ENCODE measurements around the gene CKAP2.
"Not testable (repeated sequence)": the region's sequence is repeated elsewhere in the genome, so short reads cannot be mapped to it uniquely, and the experiment has no call there.

Gene CKAP2

DNA sequence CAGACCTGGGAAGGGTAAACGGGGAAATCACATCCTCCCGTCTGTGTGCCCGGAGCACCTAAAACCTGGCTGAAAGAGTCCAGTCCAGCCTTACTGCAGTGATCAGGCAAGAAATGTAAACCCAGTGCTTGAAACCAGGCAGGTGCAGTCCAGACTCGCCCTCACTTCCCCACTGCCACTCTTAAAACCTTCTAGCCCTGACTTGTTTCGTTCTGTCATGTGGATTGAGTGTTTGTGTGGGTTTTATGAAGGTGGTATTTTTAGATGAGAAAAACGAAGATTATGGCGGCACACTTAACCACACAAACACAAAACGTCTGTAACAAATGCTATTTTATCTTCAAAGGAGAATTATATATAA, 839 bp upstream of the CKAP2 start:
- DNase-seq: peak; percentile 29

DNA sequence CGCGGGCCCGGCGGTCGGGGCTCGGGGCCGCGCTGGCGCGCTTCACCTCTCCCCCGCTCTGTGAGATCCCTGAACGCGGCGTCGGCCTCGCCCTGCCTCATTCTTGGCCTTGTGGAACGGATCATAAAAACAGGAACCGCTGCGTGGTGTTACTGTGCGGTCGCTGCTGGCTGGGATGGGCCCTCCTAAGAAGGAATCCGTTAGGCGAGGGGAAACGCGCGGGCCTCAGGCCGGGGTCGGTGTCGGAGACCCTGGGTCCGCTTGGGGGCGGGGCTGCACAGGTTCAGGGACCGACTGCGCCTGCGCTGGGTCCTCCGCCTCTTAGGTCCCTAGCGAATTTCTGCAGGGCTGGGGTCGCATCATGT, 381 bp downstream of the CKAP2 start:
- DNase-seq: peak; percentile 79

DNA sequence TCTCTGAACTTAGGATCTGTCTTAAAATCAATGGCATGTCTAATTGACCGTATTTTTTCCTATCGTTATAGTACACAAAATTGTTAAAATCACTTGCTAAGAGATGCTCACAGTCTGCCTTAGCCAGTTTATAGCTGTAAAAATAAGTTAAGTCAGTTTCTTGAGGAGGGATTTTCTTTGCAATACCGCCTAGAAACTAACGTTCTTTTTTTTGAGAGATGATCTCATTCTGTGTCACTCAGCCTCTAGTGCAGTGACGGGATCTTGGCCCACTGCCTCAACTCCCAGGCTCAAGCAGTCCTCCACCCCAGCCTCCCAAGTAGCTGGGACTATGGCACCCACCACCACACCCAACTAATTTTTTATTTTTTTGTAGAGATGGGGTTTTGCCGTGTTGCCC, 4.4 kb downstream of the CKAP2 start:
- DNase-seq: no peak

DNA sequence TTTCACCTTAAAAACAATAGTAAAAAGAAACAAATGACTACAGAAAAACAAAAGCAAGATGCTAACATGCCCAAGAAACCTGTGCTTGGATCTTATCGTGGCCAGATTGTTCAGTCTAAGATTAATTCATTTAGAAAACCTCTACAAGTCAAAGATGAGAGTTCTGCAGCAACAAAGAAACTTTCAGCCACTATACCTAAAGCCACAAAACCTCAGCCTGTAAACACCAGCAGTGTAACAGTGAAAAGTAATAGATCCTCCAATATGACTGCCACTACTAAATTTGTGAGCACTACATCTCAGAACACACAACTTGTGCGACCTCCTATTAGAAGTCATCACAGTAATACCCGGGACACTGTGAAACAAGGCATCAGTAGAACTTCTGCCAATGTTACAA, 6.0 kb downstream of the CKAP2 start:
- no peak for DNase-seq

DNA sequence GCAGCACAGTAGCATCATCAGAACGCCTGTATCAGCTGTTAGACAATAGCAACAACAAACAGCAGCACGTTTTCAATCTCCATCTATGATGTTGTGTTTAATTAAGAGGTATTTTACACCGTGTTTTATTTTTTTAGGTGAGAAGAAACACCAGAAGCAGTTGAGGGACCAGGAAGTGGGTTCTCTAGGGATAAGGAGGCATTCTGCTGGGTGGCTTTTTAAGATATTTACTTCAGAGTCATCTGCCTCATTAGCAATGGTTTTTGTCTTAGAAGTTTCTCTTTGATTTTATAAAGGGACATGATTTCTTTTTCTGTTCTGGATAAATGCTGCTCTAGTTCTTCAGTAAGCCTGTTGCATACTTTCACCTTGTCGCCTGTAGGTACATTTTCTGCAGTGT, 8.2 kb downstream of the CKAP2 start:
- no peak for DNase-seq

DNA sequence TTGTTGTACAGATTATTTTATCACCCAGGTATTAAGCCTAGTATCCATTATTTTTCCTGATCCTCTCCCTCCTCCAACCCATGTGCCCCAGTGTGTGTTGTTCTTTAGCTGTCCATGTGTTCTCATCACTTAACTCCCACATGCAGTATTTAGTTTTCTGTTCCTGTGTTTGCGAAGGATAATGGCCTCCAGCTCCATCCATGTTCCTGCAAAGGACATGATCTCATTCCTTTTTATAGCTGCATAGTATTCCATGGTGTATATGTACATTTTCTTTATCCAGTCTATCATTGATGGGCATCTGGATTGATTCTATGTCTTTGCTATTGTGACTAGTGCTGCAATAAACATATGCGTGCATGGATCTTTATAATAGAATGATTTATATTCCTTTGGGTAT, 13.2 kb downstream of the CKAP2 start:
- not testable (repeated sequence) for DNase-seq

DNA sequence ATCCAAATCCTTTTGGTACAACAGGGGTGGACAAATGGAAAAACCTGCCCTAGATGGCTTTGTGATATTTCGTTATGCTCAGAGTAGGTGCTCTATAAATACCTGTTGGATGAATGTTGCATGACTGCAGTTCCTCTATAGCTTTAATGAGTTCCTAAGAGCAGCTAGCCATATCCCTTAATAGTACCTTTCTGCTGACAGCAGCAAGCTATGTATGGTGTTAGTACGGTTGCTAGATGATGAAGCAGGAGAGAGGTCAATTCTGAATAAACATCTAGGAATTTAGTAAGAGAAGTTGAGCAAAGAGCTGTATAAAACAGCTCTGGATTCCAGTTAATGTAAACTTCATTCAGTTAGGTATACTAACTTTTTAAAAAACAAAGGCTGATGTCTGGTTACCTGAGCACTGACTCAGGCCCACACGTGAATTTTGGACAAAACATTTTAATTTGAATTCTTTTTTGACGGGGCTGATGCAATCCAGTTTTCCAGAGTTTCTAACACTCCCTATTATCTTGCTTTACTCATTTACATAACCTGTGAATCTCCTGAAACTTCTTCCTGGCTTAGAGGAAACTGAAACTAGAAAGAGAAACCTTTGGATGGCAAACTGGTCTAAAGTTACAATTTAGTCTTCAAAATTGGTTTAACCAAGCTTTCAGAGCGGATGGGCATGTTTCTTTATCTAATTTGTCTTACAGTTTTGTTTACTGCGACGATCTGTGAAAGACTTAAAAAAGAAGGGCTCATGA, 25.6 kb downstream of the CKAP2 start:
- DNase-seq: not testable (repeated sequence)

DNA sequence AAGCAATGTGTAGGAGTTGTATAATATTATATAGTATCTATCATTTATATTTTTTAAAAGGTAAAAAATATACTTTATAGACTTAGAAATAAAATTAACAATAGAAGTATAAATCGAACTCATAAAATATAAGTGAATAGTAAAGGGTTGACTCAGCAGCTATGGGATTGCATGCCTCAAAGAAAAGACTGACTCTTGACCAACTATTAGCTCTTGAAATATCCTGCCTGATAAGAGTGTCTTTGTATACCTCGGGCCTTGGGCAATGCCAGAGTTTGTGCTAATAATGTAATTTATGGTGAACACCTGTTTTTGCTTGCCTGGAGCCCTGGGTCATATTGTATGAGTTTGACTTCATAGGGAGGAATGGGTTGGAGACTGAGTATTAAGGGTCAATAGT, 31.8 kb downstream of the CKAP2 start:
- DNase-seq: not testable (repeated sequence)

DNA sequence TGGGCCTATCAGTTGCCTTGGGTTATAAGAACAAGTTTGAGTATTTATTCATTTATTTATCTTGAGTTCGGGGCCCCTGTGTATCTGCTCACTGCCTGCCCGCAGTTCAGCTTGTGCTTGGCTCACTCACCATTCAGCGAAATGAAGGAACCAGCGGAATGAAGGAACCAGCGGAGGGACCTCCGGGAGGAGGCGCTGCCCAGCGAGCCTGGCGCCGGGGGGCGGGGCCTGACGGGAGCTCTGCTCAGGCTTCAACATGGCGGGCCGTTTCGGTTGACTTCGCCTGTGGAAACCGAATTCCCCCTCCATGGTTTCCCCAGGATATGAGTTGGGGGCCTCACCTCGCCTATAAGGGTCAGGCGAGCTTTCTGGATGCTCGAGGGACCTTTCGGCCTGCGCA, 33.5 kb downstream of the CKAP2 start:
- DNase-seq: not testable (repeated sequence)

DNA sequence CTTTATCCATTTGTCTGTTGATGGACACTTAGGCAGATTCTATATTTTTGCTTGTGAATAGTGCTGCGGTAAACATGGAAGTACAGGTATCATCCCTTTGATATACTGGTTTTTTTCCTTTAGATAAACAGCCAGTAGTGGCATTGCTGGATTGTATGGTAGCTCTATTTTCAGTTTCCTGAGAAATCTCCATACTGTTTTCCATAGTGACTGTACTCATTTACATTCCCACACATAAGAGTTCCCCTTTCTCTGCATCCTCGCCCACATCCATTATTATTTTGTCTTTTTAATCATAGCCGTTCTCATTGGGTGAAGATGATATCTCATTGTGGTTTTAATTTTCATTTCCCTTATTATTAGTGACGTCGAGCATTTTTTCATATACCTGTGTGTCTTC, 35.7 kb downstream of the CKAP2 start:
- not testable (repeated sequence) for DNase-seq

DNA sequence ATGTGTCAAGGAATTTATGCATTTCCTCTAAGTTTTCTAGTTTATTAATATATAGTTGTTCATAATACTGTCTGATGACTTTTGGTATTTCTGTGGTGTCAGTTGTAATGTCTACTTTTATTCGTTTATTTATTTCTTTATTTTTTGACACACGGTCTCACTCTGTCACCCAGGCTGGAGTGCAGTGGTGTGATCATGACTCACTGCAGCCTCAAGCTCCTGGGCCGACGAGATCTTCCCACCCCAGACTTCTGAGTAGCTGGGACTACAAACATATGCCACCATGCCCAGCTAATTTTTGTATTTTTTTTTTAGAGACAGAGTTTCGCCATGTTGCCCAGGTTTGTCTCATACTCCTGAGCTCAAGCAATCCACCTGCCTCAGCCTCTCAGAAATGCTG, 39.0 kb downstream of the CKAP2 start:
- not testable (repeated sequence) for DNase-seq

DNA sequence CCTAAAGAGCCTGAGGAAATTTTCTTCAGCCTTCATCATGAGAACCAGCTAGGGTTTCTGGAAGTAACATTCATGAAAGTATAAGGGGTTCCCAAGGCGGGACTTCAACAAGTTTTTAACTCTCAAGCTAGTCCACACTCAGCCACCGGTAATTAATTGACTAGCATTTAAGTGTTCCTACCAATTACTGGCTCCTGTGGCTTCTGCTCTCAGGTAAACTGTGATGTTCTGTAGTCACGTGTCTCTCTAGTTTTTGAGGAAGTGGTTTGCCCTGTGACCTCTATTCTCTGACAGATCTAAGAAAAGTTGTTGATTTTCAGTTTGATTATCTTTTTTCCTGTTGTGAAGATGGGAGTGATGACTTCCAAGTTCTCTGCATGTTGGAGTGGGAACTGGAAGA, 42.7 kb downstream of the CKAP2 start:
- DNase-seq: not testable (repeated sequence)

DNA sequence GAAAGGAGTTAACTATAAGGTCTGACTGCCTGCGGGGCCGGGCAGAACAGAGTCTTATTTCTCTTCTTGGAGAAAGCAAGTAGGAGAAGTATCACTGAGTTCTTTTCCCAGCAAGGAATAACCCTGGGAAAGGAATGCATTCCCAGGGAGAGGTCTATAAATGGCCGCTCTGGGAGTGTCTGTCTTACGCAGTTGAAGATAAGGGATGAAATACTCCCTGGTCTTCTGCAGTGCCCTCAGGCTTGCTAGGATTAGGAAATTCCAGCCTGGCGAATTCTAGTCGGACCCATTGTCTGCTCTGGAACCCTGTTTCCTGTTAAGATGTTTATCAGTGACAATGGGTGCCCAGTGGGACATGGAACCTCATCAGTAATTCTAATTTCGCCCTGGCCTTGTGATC, 47.0 kb downstream of the CKAP2 start:
- DNase-seq: not testable (repeated sequence)

DNA sequence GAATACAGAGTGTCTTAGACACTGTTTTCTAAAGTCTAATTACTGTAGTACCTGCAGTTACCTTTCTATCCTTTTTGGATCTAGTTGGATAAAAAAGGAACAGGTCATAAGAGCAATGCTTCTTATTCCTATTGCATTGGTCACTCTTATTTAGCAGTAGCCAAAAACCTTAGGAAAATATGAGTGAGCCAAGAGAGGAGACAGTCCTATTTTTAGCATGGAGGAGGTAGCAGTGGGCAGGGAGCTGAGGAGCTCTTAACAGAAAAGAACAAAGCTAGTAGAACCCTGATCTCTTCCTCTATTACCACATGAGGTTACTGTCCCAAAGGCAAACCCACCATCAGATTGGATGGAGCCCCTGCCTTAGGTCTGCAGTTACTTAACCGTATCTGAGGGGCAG, 50.6 kb downstream of the CKAP2 start:
- DNase-seq: not testable (repeated sequence)

DNA sequence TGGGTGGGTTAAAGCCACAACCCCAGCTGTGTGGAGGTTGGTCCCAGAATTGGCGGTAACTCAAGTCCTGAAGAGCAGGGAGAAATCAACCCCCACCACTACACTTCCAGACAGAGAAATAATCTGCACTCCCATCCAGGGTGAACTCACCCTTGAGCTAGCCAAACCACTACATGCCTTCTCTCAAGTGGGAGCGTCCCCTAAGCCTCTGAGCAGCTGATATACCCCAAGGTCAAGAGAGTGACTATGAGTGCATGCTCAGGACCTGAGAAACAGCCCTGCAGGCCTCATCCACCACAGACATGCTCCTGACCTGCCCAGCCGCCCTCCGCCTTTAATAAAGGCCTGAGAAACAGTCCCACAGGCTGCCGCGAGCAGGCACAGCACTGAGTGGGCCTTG, 54.3 kb downstream of the CKAP2 start:
- DNase-seq: not testable (repeated sequence)

DNA sequence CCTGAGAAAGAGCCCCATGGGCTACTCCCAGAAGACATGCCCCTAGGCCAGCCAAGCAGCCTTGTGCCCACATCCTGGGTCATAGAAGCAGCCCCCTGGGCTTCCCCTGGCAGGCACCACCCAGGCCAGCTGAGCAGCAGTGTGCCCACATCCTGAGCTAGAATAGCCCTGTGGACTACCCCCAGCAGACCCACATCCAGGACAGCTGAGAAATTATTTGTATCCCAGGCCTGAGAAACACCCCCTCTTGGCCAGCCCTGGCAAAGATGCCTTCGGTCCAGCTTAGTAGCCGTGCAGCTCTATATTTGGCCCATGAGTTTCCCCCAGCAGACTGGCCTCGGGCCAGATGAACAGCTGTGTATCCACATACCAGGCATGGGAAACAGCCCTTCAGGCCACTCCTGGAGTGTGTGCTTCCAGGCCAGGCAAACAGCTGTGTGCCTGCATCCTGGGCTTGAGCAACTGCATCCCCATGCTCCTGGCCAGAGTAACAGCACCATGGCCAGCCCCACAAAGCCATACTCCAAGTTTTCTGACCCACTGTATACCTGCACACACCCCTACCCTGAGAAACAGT, 55.0 kb downstream of the CKAP2 start:
- DNase-seq: not testable (repeated sequence)

DNA sequence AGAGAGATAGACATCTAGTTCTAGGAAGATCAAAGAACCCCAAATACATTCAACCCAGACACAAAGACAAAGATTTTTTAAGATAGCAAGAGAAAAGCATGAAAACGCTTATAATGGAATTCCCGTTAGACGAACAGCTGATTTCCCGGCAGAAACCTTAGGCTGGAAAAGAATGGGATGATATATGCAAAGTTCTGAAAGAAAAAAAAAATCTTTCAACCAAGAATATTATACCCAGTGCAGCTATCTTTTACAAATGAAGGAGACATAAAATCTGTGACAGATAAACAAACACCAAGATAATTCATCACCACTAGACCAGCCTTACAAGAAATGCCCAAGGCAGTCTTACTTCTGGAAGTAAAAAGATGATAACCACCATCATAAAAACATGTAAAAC, 56.3 kb downstream of the CKAP2 start:
- DNase-seq: not testable (repeated sequence)

DNA sequence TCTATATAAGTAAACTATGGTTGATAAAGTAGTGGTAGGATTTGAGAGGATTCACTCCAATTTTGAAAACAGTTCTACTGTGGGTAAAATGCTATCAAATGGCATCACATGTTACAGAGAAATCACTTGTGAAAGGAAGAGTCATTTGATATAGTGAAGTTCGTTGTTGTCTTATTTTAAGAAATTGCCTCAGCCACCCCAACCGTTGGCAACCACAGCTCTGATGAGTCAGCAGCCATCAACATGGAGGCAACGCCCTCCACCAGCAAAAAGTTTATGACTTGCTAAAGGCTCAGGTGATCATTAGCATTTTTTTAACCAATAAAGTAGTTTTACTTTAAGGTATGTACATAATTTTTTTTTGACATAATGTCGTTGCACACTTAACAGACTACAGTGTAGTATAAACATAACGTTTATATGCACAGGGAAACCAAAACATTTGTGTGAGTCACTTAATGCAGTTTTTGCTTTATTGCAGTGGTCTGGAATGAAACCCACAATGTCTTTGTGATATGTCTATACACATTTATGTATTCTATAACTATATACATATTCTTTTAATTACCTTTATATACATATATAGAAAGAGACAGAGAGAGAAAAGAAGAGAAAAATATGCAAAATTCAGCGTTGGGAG, 58.8 kb downstream of the CKAP2 start:
- DNase-seq: not testable (repeated sequence)

DNA sequence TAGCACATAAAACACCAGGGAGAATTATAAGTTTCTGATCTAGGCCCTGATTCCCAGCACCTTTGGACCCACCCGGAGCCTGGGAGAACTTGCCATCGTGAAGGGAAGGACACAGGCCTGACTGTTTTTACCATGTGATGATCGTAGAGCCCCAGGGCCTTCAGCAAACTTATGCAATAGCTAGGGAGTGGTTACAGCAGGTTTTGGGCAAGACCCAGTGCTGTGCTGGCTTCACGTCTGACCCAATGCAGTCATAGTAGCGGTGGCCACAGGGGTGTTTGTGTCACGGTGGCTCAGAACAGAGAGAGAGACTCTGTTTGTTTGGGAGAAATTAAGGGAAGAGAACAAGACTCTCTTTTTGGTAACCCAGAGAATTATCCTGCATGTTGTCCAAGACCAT, 68.0 kb downstream of the CKAP2 start:
- DNase-seq: not testable (repeated sequence)
